Stimulated activated effector memory CD8-positive, alpha-beta T cell treated with anti-CD3 and anti-CD28 coated beads, Interleukin-12 subunit alpha, Interleukin-12 subunit beta, amount 100 ng/mL, for 72 hours (primary cell): Measurements from ENCODE around the gene MGAT3.

Experiments used
- ATAC-seq: fragments of 150-1000 bp; cut with Tn5 transposase; 2 replicates; pipeline ENCODE4 v1.10.0; 2021
- DNase-seq, 2 donors: peaks; one replicate each; pipeline ENCODE4 v3.0.0; 2021 to 2022; ENCODE audit warnings: low spot score in 2 of 2
- H3K27ac Mint-ChIP-seq: one replicate; pipeline ENCODE4 v1.8.0; 2022; ENCODE audit warnings: mild to moderate bottlenecking, mixed read lengths
- H3K36me3 Mint-ChIP-seq: one replicate; pipeline ENCODE4 v1.8.0; 2022; ENCODE audit warnings: mild to moderate bottlenecking, mixed read lengths
- H3K4me1 Mint-ChIP-seq: one replicate; pipeline ENCODE4 v1.8.0; 2022; ENCODE audit warnings: mixed read lengths
- H3K4me3 Mint-ChIP-seq: one replicate; pipeline ENCODE4 v1.8.0; 2022; ENCODE audit warnings: mild to moderate bottlenecking, mixed read lengths
- H3K9me3 Mint-ChIP-seq: one replicate; pipeline ENCODE4 v1.8.0; 2022; ENCODE audit warnings: mixed read lengths

The MGAT3 gene

GRCh38 chr22:39525658-39525975, 68.8 kb downstream of the MGAT3 start:
- Mint-ChIP-seq H3K4me1 (peaks cover 89% of the 10 kb centered on the region), H3K27ac (peak overlapping the region; percentile 100), H3K9me3 (no peaks in the 10 kb centered on the region), H3K36me3 (peaks cover 96% of the 10 kb centered on the region), H3K4me3 (peak overlapping the region; percentile 93)
- no peak for ATAC-seq
- DNase-seq, result no peak

- H3K9me3 Mint-ChIP-seq, result no peaks in the 10 kb centered on the region
- H3K4me3 Mint-ChIP-seq, result peak overlapping the region; percentile 92
- ATAC-seq, result no peak
- H3K4me1 Mint-ChIP-seq, result peaks cover 95% of the 10 kb centered on the region
- no peak for DNase-seq
- H3K27ac Mint-ChIP-seq, result peak overlapping the region; percentile 100
- H3K36me3 Mint-ChIP-seq, result peaks cover 96% of the 10 kb centered on the region
These were observed 69.9 kb downstream of the MGAT3 start for GRCh38 chr22:39526736-39527171.

GRCh38 chr22:39527481-39527961, 70.7 kb downstream of the MGAT3 start:
- H3K36me3 Mint-ChIP-seq, result peaks cover 96% of the 10 kb centered on the region
- peak overlapping the region; percentile 92 for H3K4me3 Mint-ChIP-seq
- peaks cover 93% of the 10 kb centered on the region for H3K4me1 Mint-ChIP-seq
- ATAC-seq (no peak), DNase-seq (no peak)
- H3K27ac Mint-ChIP-seq, result peak overlapping the region; percentile 100
- no peaks in the 10 kb centered on the region for H3K9me3 Mint-ChIP-seq

DNA sequence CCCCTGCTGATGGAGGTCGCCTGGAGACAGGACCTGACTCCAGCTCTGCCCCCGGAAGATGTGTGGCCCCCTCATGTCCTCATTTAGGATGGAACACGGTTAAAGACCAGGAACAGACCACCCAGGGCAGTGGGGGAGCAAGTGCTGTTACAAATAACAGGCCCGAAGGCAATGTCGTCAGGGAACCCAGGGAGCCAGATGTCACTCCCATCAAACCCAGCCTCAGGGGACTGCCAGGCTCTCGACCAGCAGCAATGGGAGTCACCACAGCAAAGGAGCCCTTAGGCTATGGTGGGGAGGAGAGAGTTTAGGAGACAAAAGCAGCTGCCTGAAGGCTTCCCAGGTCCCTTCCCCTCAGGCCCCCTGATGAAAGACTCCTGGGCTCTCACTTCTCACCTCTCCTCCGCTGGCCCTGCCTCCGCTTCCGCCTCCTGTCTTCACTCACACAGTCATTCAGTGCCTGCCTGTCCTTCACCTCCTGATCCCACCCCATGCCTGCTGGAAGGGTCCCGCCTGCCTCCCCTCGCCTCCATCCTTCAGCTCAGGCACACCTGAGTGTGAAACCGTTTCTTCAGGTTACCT, 71.4 kb downstream of the MGAT3 start:
- Mint-ChIP-seq H3K4me3 (peak overlapping the region; percentile 92), H3K9me3 (no peaks in the 10 kb centered on the region), H3K4me1 (peaks cover 87% of the 10 kb centered on the region), H3K27ac (peak overlapping the region; percentile 100), H3K36me3 (peaks cover 94% of the 10 kb centered on the region)
- DNase-seq (no peak), ATAC-seq (no peak)

DNA sequence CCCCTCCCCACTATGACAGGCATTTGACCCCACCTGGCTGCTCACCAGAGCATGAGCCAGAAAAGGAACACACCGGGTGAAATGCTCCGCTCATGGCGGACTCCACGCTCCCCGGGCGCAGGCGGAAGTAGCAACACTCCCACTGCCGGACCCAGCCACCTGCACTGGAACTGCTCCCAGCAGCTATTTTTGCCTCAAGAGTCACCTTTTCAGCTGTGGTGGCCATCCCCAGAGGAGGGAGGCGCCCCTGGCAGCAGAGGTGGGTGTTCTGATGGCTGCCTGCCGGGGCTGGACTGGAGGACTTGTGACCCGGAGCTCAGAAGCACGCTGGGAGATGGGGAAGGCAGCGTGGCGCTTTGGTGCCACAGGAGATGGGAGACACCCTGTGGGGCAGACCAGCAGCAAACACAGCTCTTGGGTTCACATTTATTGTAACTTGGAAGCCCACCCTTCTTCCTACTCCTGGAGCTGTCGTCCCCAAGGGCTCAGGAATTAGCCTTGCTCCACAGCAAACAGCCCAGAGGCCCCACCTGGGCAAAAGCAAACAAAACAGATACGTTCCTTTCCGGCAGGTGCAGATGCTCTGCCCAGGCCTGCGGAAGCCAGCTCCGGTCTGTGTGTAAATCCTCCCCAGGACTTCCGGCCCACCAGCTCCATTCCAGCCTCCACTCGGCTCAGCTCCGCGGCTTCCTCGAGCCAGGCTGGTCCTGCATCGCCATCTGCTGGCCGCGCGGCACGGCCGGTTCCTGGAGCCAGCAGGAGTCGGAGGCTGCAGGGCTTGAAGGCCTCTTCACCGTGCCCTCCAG, 72.1 kb downstream of the MGAT3 start:
- Mint-ChIP-seq H3K9me3 (no peaks in the 10 kb centered on the region), H3K27ac (peak overlapping the region; percentile 100), H3K4me3 (peak overlapping the region; percentile 92), H3K36me3 (peaks cover 87% of the 10 kb centered on the region), H3K4me1 (peaks cover 83% of the 10 kb centered on the region)
- DNase-seq (peak; percentile 86 to 94), ATAC-seq (peak; percentile 64)

GRCh38 chr22:39529487-39529851, 72.7 kb downstream of the MGAT3 start:
- Mint-ChIP-seq H3K9me3 (no peaks in the 10 kb centered on the region), H3K36me3 (peaks cover 81% of the 10 kb centered on the region), H3K27ac (peak overlapping the region; percentile 100), H3K4me3 (peak overlapping the region; percentile 92), H3K4me1 (peaks cover 77% of the 10 kb centered on the region)
- DNase-seq, result no peak
- no peak for ATAC-seq

DNA sequence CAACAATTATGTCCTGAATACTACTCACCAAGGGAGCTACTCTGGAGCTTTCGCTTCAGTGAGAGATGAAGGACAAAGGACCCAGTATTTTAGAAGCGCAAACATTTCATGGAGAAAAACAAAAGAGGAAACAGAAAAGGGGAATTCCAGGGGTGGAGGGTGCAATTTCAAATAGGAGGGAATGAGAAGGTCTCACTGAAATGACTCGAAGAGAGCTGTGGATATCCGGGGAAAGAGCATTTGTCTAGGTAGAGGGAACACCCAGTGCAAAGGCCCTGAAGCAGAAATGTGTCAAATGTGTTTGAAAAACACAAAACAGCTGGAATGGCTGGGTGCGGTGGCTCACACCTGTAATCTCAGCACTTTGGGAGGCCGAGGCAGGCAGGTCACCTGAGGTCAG, 73.3 kb downstream of the MGAT3 start:
- Mint-ChIP-seq H3K4me1 (peaks cover 70% of the 10 kb centered on the region), H3K4me3 (peak overlapping the region; percentile 92), H3K36me3 (peaks cover 75% of the 10 kb centered on the region), H3K9me3 (no peaks in the 10 kb centered on the region), H3K27ac (peak overlapping the region; percentile 23)
- DNase-seq (no peak), ATAC-seq (no peak)

GRCh38 chr22:39530692-39531331, 74.0 kb downstream of the MGAT3 start:
- H3K4me3 Mint-ChIP-seq, result peak overlapping the region; percentile 92
- peaks cover 63% of the 10 kb centered on the region for H3K4me1 Mint-ChIP-seq
- ATAC-seq (no peak), DNase-seq (no peak)
- H3K27ac Mint-ChIP-seq, result peak overlapping the region; percentile 95
- H3K9me3 Mint-ChIP-seq, result no peaks in the 10 kb centered on the region
- H3K36me3 Mint-ChIP-seq, result peaks cover 68% of the 10 kb centered on the region

- ATAC-seq (peak; percentile 88), DNase-seq (peak; percentile 92 to 99)
- Mint-ChIP-seq H3K27ac (peak within 1 kb of the TSS; percentile 95), H3K4me3 (peak within 1 kb of the TSS; percentile 92), H3K4me1 (peaks cover 49% of the 10 kb centered on the region), H3K36me3 (peaks cover 55% of the 10 kb centered on the region), H3K9me3 (no peaks in the 10 kb centered on the region)
These were observed 75.6 kb downstream of the MGAT3 start, which contains the start of gene RPS19BP1 for GRCh38 chr22:39532215-39533073. RPS19BP1 (minus strand) TSS chr22:39532748; CDS start chr22:39532738, 10 bp downstream.

DNA sequence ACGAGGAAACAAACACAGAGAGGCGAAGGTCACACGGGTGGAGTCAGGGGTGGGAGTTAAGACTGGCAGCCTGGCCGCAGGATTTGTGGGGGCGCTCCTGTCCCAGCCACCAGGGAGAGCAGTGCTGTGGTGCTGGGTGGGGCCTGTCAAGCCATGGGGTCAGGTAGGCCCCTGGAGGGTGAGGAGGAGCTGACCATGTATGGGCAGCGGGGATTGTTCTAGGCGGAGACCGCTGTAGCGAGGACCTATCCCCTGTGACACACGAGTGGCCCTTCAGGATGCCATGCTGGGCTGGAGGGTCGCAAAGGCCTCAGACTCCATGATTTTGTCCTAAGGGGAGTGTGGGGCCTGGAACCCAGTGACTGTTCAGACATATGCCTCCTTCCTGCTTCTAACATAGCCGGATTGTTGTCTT, 77.3 kb downstream of the MGAT3 start:
- Mint-ChIP-seq H3K27ac (no peak overlapping the region), H3K9me3 (no peaks in the 10 kb centered on the region), H3K36me3 (peaks cover 39% of the 10 kb centered on the region), H3K4me3 (no peak overlapping the region), H3K4me1 (peaks cover 32% of the 10 kb centered on the region)
- ATAC-seq, result no peak
- no peak for DNase-seq

DNA sequence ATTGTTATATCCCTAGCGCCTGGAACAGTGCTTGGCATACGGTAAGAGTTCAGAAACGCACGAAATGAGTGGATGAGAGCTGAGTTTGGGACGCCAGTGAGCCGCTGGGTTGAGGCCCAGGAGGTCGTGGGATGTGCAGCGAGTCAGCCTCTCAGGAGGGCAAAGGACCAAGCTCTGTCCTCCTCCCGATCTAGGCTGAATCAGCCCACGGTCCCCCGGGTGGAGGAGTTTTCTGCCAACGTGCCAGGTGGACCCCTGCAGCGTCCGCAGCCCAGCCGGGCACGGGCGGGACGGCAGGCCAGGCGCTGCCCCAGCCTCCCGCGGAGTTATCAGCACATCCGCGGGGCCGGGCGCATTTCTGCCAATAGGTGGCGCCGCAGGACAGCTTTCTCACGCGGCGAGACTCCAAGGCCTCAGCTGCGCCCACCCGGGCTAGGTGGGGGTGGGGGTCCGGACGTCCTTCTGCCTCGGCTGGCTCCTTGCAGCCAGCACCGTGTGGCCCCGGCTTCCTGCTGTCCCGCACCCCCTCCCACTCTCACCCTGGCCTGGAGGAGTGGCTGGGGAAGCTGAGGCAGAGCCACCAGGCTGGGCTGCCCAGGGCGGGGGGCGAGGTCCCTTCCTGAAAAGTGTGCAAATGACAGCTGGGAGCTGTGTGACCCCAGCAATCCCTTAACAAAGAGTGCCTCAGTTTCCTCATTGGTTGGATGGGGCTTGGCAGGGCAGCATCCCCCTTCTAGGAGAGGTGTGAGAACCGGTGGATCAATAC, 78.0 kb downstream of the MGAT3 start:
- Mint-ChIP-seq H3K36me3 (peaks cover 32% of the 10 kb centered on the region), H3K4me1 (peaks cover 25% of the 10 kb centered on the region), H3K9me3 (no peaks in the 10 kb centered on the region), H3K4me3 (no peak overlapping the region), H3K27ac (no peak overlapping the region)
- ATAC-seq, result peak; percentile 48
- peak; percentile 91 to 95 for DNase-seq

- Mint-ChIP-seq H3K4me1 (peaks cover 20% of the 10 kb centered on the region), H3K4me3 (no peak overlapping the region), H3K27ac (no peak overlapping the region), H3K36me3 (peaks cover 26% of the 10 kb centered on the region), H3K9me3 (no peaks in the 10 kb centered on the region)
- ATAC-seq, result no peak
- no peak for DNase-seq
These were observed 78.5 kb downstream of the MGAT3 start for GRCh38 chr22:39535357-39535725.

DNA sequence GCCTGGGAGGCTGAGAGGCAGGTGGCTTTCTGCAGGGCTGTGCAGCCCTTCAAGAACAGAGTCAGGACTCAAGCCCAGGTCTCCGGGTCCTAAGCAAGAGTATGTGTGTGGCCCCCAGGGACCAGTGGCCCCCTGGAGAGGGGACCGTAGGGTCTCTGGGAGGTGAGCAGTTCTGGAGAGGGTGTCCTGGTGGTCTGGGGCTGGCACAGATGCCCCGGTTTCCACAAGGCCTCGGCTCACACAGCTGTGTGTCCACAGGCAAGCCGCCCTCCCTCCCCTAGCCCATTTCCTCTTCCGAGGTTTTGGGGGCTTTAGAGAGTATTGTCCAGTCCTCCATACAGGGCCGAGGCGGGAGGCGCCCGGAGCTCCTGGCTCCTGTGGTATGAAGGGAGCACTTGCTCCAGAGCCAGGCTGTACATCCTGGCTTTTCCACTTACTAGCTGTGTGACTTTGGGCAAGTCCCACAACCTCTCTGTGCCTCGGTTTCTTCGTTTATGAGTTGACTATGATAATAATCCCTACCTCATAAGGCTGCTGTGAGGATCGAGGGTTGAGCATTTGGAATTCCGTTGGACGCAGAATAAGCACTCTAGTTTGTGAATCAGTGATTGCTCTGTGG, 79.1 kb downstream of the MGAT3 start:
- Mint-ChIP-seq H3K27ac (no peak overlapping the region), H3K36me3 (peaks cover 20% of the 10 kb centered on the region), H3K4me3 (no peak overlapping the region), H3K9me3 (no peaks in the 10 kb centered on the region), H3K4me1 (peaks cover 14% of the 10 kb centered on the region)
- ATAC-seq, result no peak
- no peak for DNase-seq

- no peak for DNase-seq
- H3K9me3 Mint-ChIP-seq, result no peaks in the 10 kb centered on the region
- ATAC-seq, result no peak
- H3K27ac Mint-ChIP-seq, result no peak overlapping the region
- peaks cover 12% of the 10 kb centered on the region for H3K36me3 Mint-ChIP-seq
- peaks cover 6% of the 10 kb centered on the region for H3K4me1 Mint-ChIP-seq
- no peak overlapping the region for H3K4me3 Mint-ChIP-seq
These were observed 79.9 kb downstream of the MGAT3 start for GRCh38 chr22:39536711-39537110.
